Regular cardiac myocyte (primary cell): Measurements from ENCODE around the gene SELP. TPM values are rescaled to one million over a fixed set of nuclear protein-coding genes. Genes with fewer than 3 reads are reported as not detected.

Source experiments
- total RNA-seq: library from RNA; depleted of rRNA; stranded (reverse); fragments of >200 nt; gene quantifications from 2 replicates; pipeline ENCODE4 v1.2.3, GENCODE V29; 2014

Gene SELP
- 0.19 and 1.4 TPM in 2 replicates for total RNA-seq

DNA sequence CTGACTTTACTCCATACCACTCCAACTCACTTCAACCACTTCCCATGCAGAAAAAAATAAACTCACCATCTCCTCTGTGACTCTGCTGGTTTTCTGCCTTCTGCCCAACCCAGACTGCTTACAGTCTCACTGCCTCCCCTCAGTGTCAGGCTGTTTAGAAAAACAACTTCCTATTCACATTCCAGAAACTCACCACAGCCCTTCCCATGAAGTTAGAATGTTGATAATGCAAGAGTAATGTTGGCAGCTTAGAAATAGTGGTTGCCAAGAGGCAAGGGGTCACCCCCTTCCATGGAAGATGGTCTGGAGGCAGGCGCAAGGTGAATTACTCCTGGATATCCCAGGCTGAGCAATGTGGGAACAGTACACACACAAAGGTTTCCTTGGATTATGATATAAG lies at the start of gene SELP:
SELP (minus strand) TSS at position 119 of the 400 bp plus-strand sequence; CDS start at position 69, 50 bp downstream.

DNA sequence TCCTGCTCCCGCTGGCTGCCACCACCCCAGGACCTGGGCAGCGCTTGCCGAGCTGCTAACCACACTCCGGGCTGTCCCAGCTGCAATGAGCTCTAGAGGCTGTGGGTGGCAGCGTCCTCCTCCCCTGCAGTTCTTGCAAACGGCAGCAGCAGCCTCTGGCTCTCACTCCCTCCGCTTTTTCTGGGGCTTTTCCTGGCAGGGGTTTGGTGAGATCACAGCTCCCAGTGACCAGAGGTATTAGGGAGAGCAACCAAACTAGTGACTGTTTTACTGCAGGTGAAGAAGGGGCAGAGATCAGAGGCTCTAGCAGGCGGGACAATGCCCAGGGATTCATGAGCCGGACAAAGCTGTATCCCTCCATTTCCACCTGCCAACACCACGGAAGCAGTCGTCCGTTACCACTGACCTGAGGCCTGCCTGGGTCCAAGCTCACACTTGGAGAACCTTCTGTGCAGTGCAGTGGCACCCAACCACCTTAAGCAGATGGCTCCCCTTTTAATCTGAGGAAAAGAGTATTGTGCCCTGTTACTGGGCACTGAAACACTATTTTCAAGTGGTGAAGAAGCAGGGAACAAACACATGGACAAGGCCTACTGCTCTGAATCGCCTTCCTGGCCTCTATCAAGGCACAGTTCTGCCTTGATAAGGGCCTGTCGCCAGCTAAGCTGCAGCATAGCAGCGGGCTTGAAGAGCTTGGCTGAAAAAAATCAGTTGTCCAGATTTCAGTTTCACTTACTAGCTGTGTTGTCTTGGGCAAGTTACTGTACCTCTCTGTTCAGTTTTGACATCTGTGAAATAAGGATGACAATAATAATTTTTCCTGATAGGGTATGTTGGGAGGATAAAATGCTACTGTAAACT lies 43.3 kb downstream of the SELP start, which contains the start of gene F5:
F5 (minus strand) TSS at position 87 of the 861 bp plus-strand sequence. CDS start 95 bp downstream, outside the sequence.

Other genes starting within 250 kb of the SELP start
- 0.77 and 1.7 TPM in 2 replicates for gene CCDC181, start 202.7 kb downstream of the SELP start, total RNA-seq
- gene SLC19A2, start 144.2 kb downstream of the SELP start, total RNA-seq, result 8.1 and 16.9 TPM in 2 replicates
- under 0.01 TPM in 1 of 2 replicates, not detected in the other for gene F5, start 43.6 kb downstream of the SELP start, total RNA-seq
- 1.1 and 1.2 TPM in 2 replicates for gene SELL, start 81.5 kb upstream of the SELP start, total RNA-seq
- under 0.01 TPM in 2 replicates for gene SELE, start 104.0 kb upstream of the SELP start, total RNA-seq
- 7.6 and 8.2 TPM in 2 replicates for gene METTL18, start 164.8 kb upstream of the SELP start, total RNA-seq